GM12801 (cell line): ENCODE measurements around the gene CREB5.

ENCODE experiments used
- CTCF ChIP-seq: IDR thresholded peaks from one replicate; pipeline ENCODE4 v1.5.1; 2011; ENCODE audit warnings: control low read depth; ENCODE audit not compliant: insufficient read length; ENCODE audit errors: extremely low read depth

Gene CREB5

GRCh38 chr7:28479507-28479947 lies 67.2 kb downstream of the CREB5 start:
- TF ChIP-seq CTCF = no peak

DNA sequence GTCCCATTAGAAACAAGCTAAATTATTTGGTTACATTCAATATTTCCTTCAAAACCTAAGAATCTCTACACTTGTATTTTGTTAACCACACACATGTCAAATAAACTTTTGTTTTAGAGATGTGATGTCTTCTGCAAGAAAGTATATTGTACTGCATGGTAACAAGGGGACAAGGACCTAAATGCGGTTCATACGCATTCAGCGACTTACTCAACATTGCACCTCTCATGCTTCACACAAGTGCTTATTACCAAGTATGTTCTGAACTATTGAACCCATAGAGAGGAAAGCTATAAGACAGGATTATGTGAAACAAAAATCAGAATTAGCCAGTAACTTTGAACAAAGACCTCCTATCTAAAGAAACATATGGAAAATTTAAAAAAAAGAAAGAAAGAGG lies 68.3 kb downstream of the CREB5 start:
- TF ChIP-seq CTCF = no peak

DNA sequence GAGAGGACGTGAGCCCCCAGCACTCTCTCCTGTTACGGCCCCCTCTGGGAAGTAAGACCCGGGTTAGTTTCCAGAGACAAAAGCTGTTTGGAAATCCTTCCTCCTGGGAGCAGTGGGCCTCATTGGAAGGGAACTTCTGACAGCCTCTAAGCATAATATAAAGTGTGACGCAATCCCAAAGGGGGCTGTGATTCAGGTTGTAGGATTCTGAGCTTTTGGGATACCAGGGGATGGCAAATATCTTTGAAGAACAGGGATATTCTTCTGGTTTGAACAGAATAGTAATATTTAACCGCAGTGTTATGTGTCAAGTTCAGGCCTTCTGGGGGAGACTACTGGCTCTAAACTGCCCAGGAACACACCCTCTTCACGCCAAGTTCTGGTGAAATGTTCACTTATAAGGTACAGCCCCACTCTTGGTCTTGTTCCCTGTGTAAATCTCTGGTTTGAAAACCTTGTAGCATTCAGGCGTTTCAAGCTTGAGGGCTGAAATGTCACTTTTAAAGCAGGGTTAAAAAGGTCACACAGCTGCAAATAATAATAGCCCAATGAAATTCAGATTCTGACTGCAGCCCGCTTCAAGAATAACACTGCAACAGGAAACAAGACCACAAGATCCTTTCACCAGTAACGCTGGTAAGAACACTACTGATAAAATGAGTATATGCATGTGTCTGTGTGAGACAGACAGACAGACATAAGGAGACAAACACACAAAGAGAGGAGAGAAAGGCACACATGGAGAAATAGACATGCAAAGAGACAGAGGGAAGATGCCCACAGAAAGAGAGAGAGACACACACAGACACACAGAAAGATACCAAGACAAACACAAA lies 69.0 kb downstream of the CREB5 start:
- no peak for TF ChIP-seq CTCF

GRCh38 chr7:28483112-28483511 lies 70.8 kb downstream of the CREB5 start:
- TF ChIP-seq CTCF = no peak

DNA sequence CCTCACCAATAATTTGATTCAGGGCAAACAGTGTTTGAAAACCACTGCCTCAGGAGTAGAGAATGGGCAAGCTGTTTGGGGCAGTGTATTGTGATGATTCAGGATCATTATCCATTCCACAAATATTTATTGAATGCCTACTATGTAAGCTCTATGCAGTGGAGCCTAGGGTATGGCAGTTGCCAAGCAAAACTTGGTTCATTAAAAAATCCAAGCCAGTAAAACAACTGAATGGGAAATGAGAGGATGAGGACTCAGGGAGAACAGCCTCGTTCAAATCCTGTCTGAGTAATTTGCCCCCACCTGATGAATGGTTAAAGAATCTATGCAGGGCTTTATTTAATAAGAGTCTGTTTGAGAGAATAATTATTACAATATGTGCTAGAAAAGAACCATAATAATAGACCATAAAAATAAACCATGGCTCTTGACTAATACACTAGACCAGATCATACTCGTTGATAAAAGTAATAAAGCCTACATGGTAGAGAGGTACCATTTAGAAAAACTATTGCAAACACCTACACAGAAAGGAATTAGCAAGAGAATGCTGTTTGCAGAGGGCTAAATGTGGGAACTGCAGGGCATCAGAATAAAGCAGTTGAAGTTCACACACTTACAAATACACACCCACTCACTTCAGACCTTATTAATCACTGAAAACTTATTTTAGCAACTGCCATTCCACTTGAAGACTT lies 71.7 kb downstream of the CREB5 start:
- no peak for TF ChIP-seq CTCF

DNA sequence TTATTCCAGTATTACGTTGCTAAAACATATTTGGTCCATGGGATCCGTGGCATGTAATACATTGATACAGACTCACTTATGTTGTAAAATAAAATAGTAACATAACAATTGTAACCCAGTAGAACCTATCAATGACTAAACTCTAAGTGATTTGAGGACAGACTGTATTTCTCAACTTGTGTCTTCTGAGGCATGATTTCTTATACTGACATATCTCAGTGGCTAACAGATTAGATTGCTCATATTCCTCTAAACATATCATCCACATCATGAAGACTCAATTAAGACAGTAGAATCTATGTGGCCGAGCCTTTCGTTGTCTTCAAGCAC lies 72.3 kb downstream of the CREB5 start:
- no peak for TF ChIP-seq CTCF

DNA sequence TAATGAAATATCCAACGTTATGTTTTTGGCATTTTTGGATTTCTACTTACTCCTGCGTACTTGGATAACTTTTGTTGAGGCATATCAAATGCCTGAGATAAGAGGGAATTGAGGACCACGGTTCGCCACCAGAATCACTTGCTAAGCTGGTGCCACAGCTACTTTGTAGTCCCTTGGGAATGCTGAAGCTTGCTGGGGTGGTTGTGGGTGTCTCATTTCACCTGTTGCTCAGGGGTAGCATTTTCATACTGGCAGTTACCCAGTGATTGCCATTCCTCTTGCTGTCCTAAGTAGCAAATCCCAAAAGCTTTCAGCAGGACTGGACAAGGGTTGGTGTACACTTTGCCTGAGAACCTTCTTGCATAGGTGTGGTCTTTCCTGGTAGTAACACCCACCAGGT lies 75.2 kb downstream of the CREB5 start:
- TF ChIP-seq CTCF = no peak
